Muscle of arm (tissue), 12 donors: ENCODE results near the gene RNF217. TPM values are rescaled to one million over a fixed set of nuclear protein-coding genes. Genes with fewer than 3 reads are reported as not detected.

Source experiments
- DNase-seq: peaks from one replicate; pipeline ENCODE4 v3.0.0-alpha.2; 2013
- polyA plus RNA-seq, 12 donors: library from polyadenylated mRNA; unstranded; fragments of 120-200 nt; gene quantifications; one replicate each; pipeline ENCODE4 v1.2.1, GENCODE V29; 2013; ENCODE audit not compliant: insufficient read length in 12 of 12

Gene RNF217
- polyA plus RNA-seq, 12 donors: 32.6 to 78.8 (median 50.6) TPM; not detected in 1

DNA sequence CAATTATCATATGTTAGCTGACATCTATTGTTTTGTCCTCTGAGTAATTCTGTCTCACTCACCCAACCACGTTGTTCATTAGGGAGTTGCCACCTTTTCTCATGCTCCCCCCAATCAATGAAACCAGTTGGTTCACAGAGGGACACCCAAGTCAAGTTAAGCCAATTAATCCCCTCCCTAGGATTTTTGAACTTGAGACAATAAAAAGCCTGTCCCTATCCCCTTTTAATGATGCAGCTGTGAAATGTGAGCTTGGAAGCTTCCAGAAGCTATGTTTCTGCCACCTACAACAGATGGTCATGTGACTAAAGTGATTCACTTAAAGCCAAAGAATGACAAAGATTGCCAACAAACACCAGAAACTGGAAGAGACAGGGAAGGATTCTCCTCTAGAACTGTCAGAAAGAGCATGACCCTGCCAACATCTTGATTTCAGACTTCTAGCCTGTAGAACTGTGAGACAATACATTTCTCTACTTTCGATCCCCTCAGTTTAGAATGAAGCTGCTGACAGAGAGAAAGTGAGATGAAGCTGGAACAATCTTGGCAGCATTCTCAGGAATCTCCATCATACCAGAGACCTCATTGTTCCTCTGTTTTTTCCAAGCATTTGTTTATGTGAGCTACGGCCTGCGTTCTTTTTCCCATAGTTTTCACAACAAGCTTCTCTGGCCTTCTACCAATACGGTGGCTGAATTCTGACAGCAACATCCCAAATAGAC lies 133.5 kb downstream of the RNF217 start:
- peak; percentile 17 for DNase-seq

DNA sequence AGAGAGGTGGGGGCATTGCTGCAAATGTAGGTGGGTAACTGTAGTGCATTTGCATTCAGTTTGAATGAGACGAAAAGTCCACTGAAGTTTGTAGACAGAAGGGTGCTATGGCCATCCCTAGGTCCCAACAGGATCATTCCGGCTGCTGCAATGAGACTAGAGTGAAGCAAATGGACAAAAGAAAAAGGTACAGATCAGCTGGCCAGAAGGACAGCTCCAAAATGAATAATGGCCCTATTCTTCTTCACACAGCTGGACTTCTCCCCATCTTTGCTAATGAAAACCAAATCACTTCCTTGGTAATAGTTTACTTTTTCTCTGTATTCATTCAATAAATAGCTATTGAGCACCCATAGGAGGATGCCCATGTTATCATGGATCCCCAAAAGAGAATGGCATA lies 134.9 kb downstream of the RNF217 start:
- no peak for DNase-seq

DNA sequence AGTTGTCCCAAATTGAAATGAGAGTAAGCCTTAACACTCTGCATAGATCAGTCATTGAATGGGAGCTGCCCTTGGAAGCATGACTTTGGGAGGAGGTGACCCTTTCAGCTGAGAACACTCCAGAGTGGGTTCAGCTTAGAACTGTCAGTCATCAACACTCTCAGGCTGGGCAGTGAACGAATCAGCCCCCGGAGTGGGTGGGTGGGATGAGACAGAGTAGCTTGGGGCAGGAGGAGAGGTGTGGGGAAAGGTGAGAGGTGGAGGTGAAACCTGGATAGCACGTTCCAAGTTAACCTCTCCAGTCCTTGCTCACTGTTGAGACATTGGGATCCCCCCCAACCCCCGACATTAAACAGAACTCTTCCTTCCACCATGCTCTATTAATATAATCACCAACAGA lies 136.0 kb downstream of the RNF217 start:
- DNase-seq: no peak

DNA sequence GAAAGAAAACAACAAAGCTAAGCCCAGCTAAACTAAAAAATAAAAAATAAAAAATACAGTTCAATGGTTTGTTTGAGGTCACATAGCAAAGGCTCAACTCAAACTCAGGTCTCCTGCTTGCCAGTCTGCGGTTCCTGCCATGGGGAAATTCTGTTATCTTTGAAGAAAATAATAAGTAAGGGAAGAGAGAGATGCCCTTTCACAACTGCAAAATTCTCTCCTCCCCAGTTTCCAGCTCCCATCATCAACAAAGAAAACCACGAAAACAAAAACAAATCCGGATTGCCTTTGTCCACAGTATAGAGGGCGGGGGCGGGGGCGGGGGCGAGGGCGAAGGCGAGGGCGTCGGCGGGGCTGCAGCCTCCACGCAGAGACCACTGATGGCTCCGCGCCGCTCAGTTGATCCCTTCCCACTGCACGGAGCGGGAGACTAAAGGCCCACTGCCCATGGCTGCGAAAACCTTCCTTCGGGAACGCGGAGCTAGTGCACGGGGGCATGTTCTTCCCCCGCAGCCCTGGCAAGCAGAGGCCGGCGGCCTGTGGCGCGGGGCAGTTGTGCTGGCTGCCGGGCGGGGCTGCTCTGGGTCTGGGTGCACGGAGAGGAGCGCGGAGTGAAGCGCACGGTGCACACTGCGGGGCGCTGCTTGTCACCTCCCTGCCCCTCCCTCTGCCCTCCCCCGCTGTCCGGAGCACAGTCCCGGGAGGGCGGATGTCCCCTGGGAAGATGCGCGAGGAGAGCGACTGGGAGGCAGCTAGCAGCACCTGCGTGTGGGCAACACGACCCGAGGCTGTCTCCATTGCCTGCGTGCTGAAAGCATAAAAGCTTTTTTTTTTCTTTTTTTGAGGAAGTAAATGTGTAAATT lies 137.2 kb downstream of the RNF217 start:
- peak; percentile 35 for DNase-seq

DNA sequence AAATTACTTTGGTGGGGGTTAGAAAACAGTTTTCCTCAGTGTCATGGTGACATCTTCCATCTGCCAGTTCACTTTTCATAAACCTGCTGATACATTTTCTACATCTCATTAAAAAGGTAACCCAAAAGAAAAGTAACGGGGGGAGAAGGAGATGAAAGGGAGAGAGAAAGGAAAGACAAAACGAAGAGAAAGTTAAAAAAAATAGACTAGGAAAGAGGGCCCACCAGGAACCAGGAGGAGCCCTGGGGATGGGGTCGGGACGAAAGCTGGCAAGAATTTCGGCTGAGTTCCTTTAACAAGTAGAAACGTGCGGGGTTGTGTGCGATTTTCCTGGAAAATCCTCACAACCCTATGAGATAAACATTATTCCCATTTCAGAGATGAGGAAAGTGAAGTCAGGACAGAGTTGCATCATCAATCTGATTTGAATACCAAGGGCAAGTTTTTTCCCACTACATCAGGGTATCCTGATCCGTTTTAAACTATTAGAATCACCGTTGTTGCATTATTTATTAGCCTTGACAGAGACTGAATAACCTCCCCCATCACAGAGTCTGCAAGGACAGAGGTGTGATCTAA lies 137.9 kb downstream of the RNF217 start:
- no peak for DNase-seq

GRCh38 chr6:125101128-125101527 lies 138.9 kb downstream of the RNF217 start:
- DNase-seq: no peak

GRCh38 chr6:125101631-125102030 lies 139.4 kb downstream of the RNF217 start:
- DNase-seq: no peak

- DNase-seq: no peak
Observed at GRCh38 chr6:125102411-125102810, 140.2 kb downstream of the RNF217 start.

GRCh38 chr6:125102891-125103290 lies 140.7 kb downstream of the RNF217 start:
- DNase-seq: no peak

GRCh38 chr6:125104425-125104824 lies 142.2 kb downstream of the RNF217 start:
- DNase-seq: no peak

- no peak for DNase-seq
Observed at GRCh38 chr6:125107048-125107447, 144.8 kb downstream of the RNF217 start.

- DNase-seq: no peak
Observed at GRCh38 chr6:125107896-125108295, 145.7 kb downstream of the RNF217 start.

DNA sequence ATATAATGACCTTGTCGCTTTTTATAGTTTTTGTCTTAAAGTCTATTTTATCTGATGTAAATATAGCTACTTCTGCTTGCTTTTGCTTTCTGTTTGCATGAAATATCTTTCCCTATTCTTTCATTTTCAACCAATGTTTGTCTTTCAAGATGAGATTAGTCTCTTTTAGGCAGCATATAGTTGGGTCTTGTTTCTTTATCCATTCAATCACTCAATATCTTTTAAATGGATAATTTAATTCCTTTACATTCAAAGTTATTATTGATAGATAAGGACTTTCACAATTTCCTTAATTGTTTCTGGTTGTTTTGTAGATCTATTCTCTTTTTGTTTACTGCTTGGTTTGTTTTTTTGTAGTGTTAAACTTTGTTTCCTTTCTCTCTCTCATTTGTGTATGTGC lies 147.8 kb downstream of the RNF217 start:
- no peak for DNase-seq

GRCh38 chr6:125111219-125111983 lies 149.2 kb downstream of the RNF217 start:
- no peak for DNase-seq

GRCh38 chr6:125112934-125113333 lies 150.7 kb downstream of the RNF217 start:
- no peak for DNase-seq

GRCh38 chr6:125114248-125114858 lies 152.1 kb downstream of the RNF217 start:
- DNase-seq: peak; percentile 46

- no peak for DNase-seq
Observed at GRCh38 chr6:125116170-125116569, 153.9 kb downstream of the RNF217 start.

DNA sequence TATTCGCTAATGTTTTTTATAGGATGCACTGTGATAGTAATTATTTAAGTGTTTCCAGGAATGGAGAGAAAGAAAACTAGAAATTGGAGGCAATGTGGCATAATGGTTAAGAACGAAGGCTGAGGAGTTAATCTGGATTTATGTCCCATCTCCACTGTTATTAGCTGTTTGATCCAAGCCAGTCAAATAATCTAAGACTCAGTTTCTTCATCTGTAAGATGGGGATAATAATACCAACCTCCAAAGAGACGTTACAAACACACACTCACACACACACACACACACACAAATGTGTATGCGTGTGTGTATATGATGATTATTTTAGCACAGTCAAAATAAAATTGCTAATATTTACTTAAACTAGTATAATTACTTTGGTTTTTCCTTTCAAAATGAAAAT lies 154.5 kb downstream of the RNF217 start:
- DNase-seq: no peak

- no peak for DNase-seq
Observed at GRCh38 chr6:125117818-125118217, 155.6 kb downstream of the RNF217 start.

DNA sequence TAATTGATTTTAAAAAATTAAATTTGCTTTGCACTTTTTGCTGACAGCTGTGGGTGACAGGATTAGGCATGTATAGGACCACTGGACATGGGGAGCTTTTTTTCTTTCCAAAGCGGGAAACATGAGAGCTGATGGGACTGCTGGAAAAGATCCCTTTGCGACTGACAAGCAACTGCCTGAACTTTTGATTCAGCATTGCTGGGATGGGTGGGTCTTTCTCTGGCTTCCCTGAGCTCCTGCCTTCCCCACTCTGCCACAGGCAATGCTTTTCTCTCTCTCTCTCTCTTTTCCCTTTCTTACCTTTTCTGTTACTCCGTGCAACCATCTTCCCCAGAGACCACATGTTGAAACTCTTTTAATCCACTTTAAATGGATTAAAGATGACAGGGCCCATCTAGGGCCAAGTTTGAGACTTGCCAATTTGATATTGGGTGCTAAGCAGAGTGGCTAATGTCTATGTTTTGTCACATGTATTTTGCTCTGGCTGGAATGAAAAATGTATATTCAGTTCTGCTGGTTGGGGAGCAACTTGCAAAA lies 157.9 kb downstream of the RNF217 start:
- no peak for DNase-seq

DNA sequence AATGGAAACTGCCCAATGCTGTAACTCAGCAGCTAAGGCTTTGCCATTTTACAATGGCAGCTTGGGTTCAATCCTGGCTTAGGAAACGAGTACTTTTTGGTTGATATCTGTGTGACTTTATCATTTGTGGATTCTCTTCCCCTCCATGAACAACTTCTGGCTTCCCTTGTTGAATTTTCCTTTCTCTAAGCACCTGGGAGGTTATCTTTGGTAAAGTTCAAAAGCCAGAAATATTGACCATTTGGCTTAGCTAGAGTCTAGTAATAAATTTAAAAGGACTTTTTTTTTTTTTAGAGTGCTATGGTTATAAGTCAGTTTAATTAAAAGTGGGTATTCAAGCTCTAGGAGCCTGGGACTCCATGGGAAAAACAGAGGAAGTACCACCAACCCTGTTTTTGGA lies 159.7 kb downstream of the RNF217 start:
- DNase-seq: no peak
